MM.1S (cell line): ENCODE results near the gene TENM4.

Source experiments
- DNase-seq: peaks from one replicate; pipeline ENCODE4 v3.0.0-alpha.2; 2015
- H2AFZ ChIP-seq: fragments of 300-600 bp; sonication (generic); 2 replicates; pipeline ENCODE4 v1.6.0; 2016; ENCODE audit warnings: antibody characterized with exemption, low read length
- H3F3A ChIP-seq: fragments of 300-600 bp; sonication (generic); 2 replicates; pipeline ENCODE4 v1.6.1; 2016; ENCODE audit warnings: mild to moderate bottlenecking, antibody characterized with exemption, low read length, moderate library complexity, mixed read lengths; ENCODE audit not compliant: insufficient read depth
- H3K27ac ChIP-seq: fragments of 300-600 bp; sonication (generic); 2 replicates; pipeline ENCODE4 v1.5.1; 2016; ENCODE audit warnings: mild to moderate bottlenecking, low read length
- H3K27me3 ChIP-seq: fragments of 300-600 bp; sonication (generic); replicated peaks from 2 replicates; pipeline ENCODE4 v1.6.0; 2016; ENCODE audit warnings: low read length; ENCODE audit not compliant: insufficient read depth
- H3K36me3 ChIP-seq: fragments of 300-600 bp; sonication (generic); replicated peaks from 2 replicates; pipeline ENCODE4 v1.6.1; 2016; ENCODE audit warnings: mild to moderate bottlenecking, low read length, mixed read lengths; ENCODE audit not compliant: insufficient read depth
- H3K4me1 ChIP-seq: fragments of 300-600 bp; sonication (generic); 2 replicates; pipeline ENCODE4 v1.6.1; 2016; ENCODE audit warnings: low read length, mixed read lengths
- H3K4me2 ChIP-seq: fragments of 300-600 bp; sonication (generic); 2 replicates; pipeline ENCODE4 v1.6.0; 2016; ENCODE audit warnings: low read depth, low read length
- H3K4me3 ChIP-seq: fragments of 300-600 bp; sonication (generic); 2 replicates; pipeline ENCODE4 v1.5.1; 2016; ENCODE audit warnings: low read length, mixed read lengths
- H3K79me2 ChIP-seq: fragments of 300-600 bp; sonication (generic); 2 replicates; pipeline ENCODE4 v1.6.1; 2016; ENCODE audit warnings: mixed run types, low read length, mixed read lengths
- H3K9ac ChIP-seq: fragments of 300-600 bp; sonication (generic); 2 replicates; pipeline ENCODE4 v1.6.1; 2016; ENCODE audit warnings: low read length, mixed read lengths
- H3K9me2 ChIP-seq: fragments of 300-600 bp; sonication (generic); replicated peaks from 2 replicates; pipeline ENCODE4 v1.6.1; 2016; ENCODE audit warnings: mild to moderate bottlenecking, low read length, mixed read lengths; ENCODE audit not compliant: insufficient read depth
- H3K9me3 ChIP-seq: fragments of 300-600 bp; sonication (generic); replicated peaks from 2 replicates; pipeline ENCODE4 v1.6.1; 2016; ENCODE audit warnings: mild to moderate bottlenecking, low read length, mixed read lengths; ENCODE audit not compliant: insufficient read depth
- H4K20me1 ChIP-seq: fragments of 300-600 bp; sonication (generic); 2 replicates; pipeline ENCODE4 v1.6.1; 2016; ENCODE audit warnings: mild to moderate bottlenecking, low read length, moderate library complexity, mixed read lengths; ENCODE audit not compliant: insufficient read depth
- CTCF ChIP-seq: fragments of 300-600 bp; sonication (generic); IDR thresholded peaks from 2 replicates; pipeline ENCODE4 v1.5.1; 2016; ENCODE audit warnings: antibody characterized with exemption, low read length, mixed read lengths
- EZH2 ChIP-seq: fragments of 300-600 bp; sonication (generic); optimal IDR thresholded peaks from 2 replicates; pipeline ENCODE3; 2017; ENCODE audit warnings: low read depth, mild to moderate bottlenecking, antibody characterized with exemption, low read length, mixed read lengths
- EZH2phosphoT487 ChIP-seq: fragments of 300-600 bp; sonication (generic); IDR thresholded peaks from 2 replicates; pipeline ENCODE4 v1.6.1; 2018; ENCODE audit warnings: antibody characterized with exemption, low read length

TENM4 gene

GRCh38 chr11:78851878-78852586, 588.8 kb downstream of the TENM4 start:
- Histone ChIP-seq H3K4me3 (no peak overlapping the region), H3K36me3 (no peaks in the 10 kb centered on the region), H3K79me2 (no peaks in the 10 kb centered on the region), H3K9ac (no peak overlapping the region), H3F3A (no peaks in the 10 kb centered on the region), H4K20me1 (no peaks in the 10 kb centered on the region), H3K4me1 (no peaks in the 10 kb centered on the region), H3K27me3 (no peaks in the 10 kb centered on the region), H3K9me3 (no peaks in the 10 kb centered on the region), H3K4me2 (no peak overlapping the region), H3K9me2 (no peaks in the 10 kb centered on the region), H2AFZ (no peak overlapping the region), H3K27ac (no peak overlapping the region)
- TF ChIP-seq CTCF (no peak), EZH2phosphoT487 (no peak), EZH2 (no peak)
- DNase-seq: no peak

GRCh38 chr11:78850078-78850477, 590.8 kb downstream of the TENM4 start:
- Histone ChIP-seq H4K20me1 (no peaks in the 10 kb centered on the region), H2AFZ (no peak overlapping the region), H3K36me3 (no peaks in the 10 kb centered on the region), H3F3A (no peaks in the 10 kb centered on the region), H3K9ac (no peak overlapping the region), H3K27me3 (no peaks in the 10 kb centered on the region), H3K27ac (no peak overlapping the region), H3K4me3 (no peak overlapping the region), H3K9me3 (no peaks in the 10 kb centered on the region), H3K79me2 (no peaks in the 10 kb centered on the region), H3K9me2 (no peaks in the 10 kb centered on the region), H3K4me1 (no peaks in the 10 kb centered on the region), H3K4me2 (no peak overlapping the region)
- no peak for DNase-seq
- no peak for TF ChIP-seq EZH2phosphoT487
- TF ChIP-seq CTCF: no peak
- TF ChIP-seq EZH2: no peak

- no peaks in the 10 kb centered on the region for H3K79me2 ChIP-seq
- H3K9me3 ChIP-seq: no peaks in the 10 kb centered on the region
- H3K9ac ChIP-seq: no peak overlapping the region
- H3K4me2 ChIP-seq: no peak overlapping the region
- no peak overlapping the region for H2AFZ ChIP-seq
- no peaks in the 10 kb centered on the region for H3K36me3 ChIP-seq
- H3K4me3 ChIP-seq: no peak overlapping the region
- no peak overlapping the region for H3K27ac ChIP-seq
- no peaks in the 10 kb centered on the region for H3K27me3 ChIP-seq
- H3F3A ChIP-seq: no peaks in the 10 kb centered on the region
- no peaks in the 10 kb centered on the region for H3K9me2 ChIP-seq
- TF ChIP-seq EZH2phosphoT487 (no peak), CTCF (no peak), EZH2 (no peak)
- H4K20me1 ChIP-seq: no peaks in the 10 kb centered on the region
- no peak for DNase-seq
- H3K4me1 ChIP-seq: no peaks in the 10 kb centered on the region
Measured at GRCh38 chr11:78846269-78846668, 594.6 kb downstream of the TENM4 start.
